PC-9 (cell line): ENCODE measurements around the gene PITPNM3. TPM values are rescaled to one million over a fixed set of nuclear protein-coding genes. Genes with fewer than 3 reads are reported as not detected.

Experiments
- BruUV-seq: library from RNA; stranded (reverse); fragments of 400-500 nt; replicated peaks from 2 replicates; lab custom pipeline; 2021; lab: Mats Ljungman, UMichigan
- CTCF ChIA-PET: fragments of 300-600 bp; sonication (Branson Sonifier 250); formaldehyde crosslinking; loops from one replicate; lab custom pipeline; 2022; ENCODE audit warnings: antibody characterized with exemption; lab: Charles Lee
- POLR2A ChIA-PET: fragments of 300-600 bp; sonication (Branson Sonifier 250); formaldehyde crosslinking; loops from one replicate; lab custom pipeline; 2022; ENCODE audit warnings: antibody characterized with exemption; ENCODE audit not compliant: unreplicated experiment; lab: Charles Lee
- DNase-seq, 2 experiments: peaks; one replicate each; pipeline versions ENCODE4 v3.0.0 to v3.0.0-alpha.2; 2015 to 2022; ENCODE audit warnings: mixed read lengths in 1 of 2
- H2AFZ ChIP-seq: fragments of 200-600 bp; sonication (generic); 2 replicates; pipeline ENCODE4 v1.8.1; 2017; ENCODE audit warnings: antibody characterized with exemption
- H3F3A ChIP-seq: fragments of 200-600 bp; sonication (generic); 2 replicates; pipeline ENCODE4 v1.8.1; 2017; ENCODE audit warnings: antibody characterized with exemption, mild to moderate bottlenecking, low read depth; ENCODE audit not compliant: insufficient read depth
- H3K27ac ChIP-seq: fragments of 200-600 bp; sonication (generic); 2 replicates; pipeline ENCODE4 v1.6.1; 2016; ENCODE audit warnings: mixed run types
- H3K27me3 ChIP-seq: fragments of 200-600 bp; sonication (generic); 2 replicates; pipeline ENCODE4 v1.6.1; 2016; ENCODE audit warnings: low read depth, mixed run types; ENCODE audit not compliant: insufficient read depth
- H3K36me3 ChIP-seq: fragments of 200-600 bp; sonication (generic); 2 replicates; pipeline ENCODE4 v1.6.1; 2016; ENCODE audit warnings: low read depth, mixed run types
- H3K4me1 ChIP-seq: fragments of 200-600 bp; sonication (generic); replicated peaks from 2 replicates; pipeline ENCODE4 v1.6.1; 2016; ENCODE audit warnings: mixed run types; ENCODE audit not compliant: insufficient read depth
- H3K4me2 ChIP-seq: fragments of 200-600 bp; sonication (generic); 2 replicates; pipeline ENCODE4 v1.6.1; 2017; ENCODE audit warnings: mixed run types
- H3K4me3 ChIP-seq: fragments of 200-600 bp; sonication (generic); 2 replicates; pipeline ENCODE4 v1.6.1; 2016; ENCODE audit warnings: mixed run types
- H3K79me2 ChIP-seq: fragments of 200-600 bp; sonication (generic); 2 replicates; pipeline ENCODE4 v1.6.1; 2017; ENCODE audit warnings: low read depth, mixed run types
- H3K9me2 ChIP-seq: fragments of 200-600 bp; sonication (generic); 2 replicates; pipeline ENCODE4 v1.8.1; 2017; ENCODE audit warnings: mild to moderate bottlenecking; ENCODE audit not compliant: insufficient read depth
- H3K9me3 ChIP-seq: fragments of 200-600 bp; sonication (generic); 2 replicates; pipeline ENCODE4 v1.8.1; 2016; ENCODE audit warnings: low read depth; ENCODE audit not compliant: insufficient read depth
- H4K20me1 ChIP-seq: fragments of 200-600 bp; sonication (generic); 2 replicates; pipeline ENCODE4 v1.8.1; 2017; ENCODE audit not compliant: insufficient read depth
- EZH2 ChIP-seq: fragments of 200-600 bp; sonication (generic); IDR thresholded peaks from 2 replicates; pipeline ENCODE4 v1.8.0; 2017; ENCODE audit warnings: antibody characterized with exemption, low read depth
- intact Hi-C: fragments of 100-400 bp; cut with micrococcal nuclease; formaldehyde crosslinking; loops from one replicate; pipeline ENCODE4 v1.10.0; 2022; ENCODE audit not compliant: unreplicated experiment
- total RNA-seq: library from RNA; stranded (reverse); gene quantifications from 2 replicates; pipeline ENCODE4 v1.2.3, GENCODE V29; 2021
- TF ChIP-seq, protein P1 (sequence below): fragments of 200-600 bp; sonication (generic); conservative IDR thresholded peaks from 2 replicates; pipeline ENCODE4 v1.6.1; 2017; ENCODE audit warnings: mixed run types, antibody characterized with exemption, mild to moderate bottlenecking, moderate library complexity

The PITPNM3 gene
- total RNA-seq, 1 experiment from 2014 or later = 16.9 TPM

GRCh38 chr17:6470146-6470718 lies 86.1 kb downstream of the PITPNM3 start:
- ChIA-PET POLR2A (no interaction called here), CTCF (no interaction called here)
- Histone ChIP-seq H4K20me1 (no peaks in the 10 kb centered on the region), H2AFZ (no peak overlapping the region), H3K79me2 (no peaks in the 10 kb centered on the region), H3K4me1 (peaks cover 22% of the 10 kb centered on the region), H3K9me3 (no peaks in the 10 kb centered on the region), H3K9me2 (no peaks in the 10 kb centered on the region), H3K36me3 (no peaks in the 10 kb centered on the region), H3K4me3 (no peak overlapping the region), H3K27me3 (no peaks in the 10 kb centered on the region), H3K4me2 (no peak overlapping the region), H3K27ac (no peak overlapping the region), H3F3A (peaks cover 10% of the 10 kb centered on the region)
- TF ChIP-seq, protein P1, sequence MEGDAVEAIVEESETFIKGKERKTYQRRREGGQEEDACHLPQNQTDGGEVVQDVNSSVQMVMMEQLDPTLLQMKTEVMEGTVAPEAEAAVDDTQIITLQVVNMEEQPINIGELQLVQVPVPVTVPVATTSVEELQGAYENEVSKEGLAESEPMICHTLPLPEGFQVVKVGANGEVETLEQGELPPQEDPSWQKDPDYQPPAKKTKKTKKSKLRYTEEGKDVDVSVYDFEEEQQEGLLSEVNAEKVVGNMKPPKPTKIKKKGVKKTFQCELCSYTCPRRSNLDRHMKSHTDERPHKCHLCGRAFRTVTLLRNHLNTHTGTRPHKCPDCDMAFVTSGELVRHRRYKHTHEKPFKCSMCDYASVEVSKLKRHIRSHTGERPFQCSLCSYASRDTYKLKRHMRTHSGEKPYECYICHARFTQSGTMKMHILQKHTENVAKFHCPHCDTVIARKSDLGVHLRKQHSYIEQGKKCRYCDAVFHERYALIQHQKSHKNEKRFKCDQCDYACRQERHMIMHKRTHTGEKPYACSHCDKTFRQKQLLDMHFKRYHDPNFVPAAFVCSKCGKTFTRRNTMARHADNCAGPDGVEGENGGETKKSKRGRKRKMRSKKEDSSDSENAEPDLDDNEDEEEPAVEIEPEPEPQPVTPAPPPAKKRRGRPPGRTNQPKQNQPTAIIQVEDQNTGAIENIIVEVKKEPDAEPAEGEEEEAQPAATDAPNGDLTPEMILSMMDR = no peak
- no peak for TF ChIP-seq EZH2
- BruUV-seq = no TSS peak
- DNase-seq = no peak
- intact Hi-C loops = loop anchor here (5.0 kb wide), 1 partner anchor 52 kb away; no protein-coding TSS in a partner anchor

DNA sequence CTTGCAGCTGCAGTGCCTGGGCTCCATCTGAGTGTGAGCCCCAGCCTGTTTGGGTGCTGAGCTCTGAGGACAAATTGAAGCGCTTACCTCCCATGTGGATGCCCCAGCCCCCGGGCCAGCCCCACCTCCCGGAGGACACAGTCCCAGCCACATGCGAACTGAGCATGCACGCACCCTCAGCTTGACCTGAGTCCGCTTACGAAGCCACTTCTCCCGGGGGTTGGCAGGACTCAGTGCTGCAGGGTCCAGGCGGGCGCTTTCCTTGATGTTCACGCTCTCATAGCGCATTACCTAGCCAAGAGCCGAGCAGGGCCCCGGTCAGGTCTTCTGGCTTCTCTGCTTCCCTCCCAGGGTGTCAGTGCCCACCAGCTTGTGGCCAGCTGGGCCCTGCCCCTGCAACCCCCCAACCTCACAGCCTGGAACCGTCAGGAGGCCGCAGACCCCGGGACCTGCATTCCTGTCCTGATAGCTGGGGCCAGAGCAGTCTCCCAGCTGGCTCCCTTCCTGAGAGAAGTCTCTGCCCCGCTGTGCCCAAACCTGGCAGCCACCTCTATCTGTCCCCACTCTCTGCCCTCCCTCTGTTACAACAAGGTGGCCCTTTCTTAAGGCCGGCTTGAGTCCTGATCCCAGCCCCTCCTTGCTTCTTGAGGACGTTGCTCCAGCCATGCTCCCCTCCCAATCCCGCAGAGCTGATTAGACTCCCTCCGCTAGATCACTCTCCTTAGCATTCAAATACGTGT lies 88.1 kb downstream of the PITPNM3 start:
- H4K20me1 ChIP-seq = no peaks in the 10 kb centered on the region
- TF ChIP-seq, protein P1 = no peak
- no peak for TF ChIP-seq EZH2
- BruUV-seq = no TSS peak
- peaks cover 22% of the 10 kb centered on the region for H3K4me1 ChIP-seq
- H3K4me3 ChIP-seq = no peak overlapping the region
- intact Hi-C loops = no loop called here
- no peak overlapping the region for H3K4me2 ChIP-seq
- no peaks in the 10 kb centered on the region for H3K9me3 ChIP-seq
- H3K27ac ChIP-seq = no peak overlapping the region
- no peaks in the 10 kb centered on the region for H3K9me2 ChIP-seq
- peaks cover 10% of the 10 kb centered on the region for H3F3A ChIP-seq
- no peak overlapping the region for H2AFZ ChIP-seq
- DNase-seq = no peak
- ChIA-PET CTCF (no interaction called here), POLR2A (interaction anchor here (0.6 kb wide), 1 partner anchor 25 kb away, joined by 3 read pairs; no protein-coding TSS in a partner anchor)
- no peaks in the 10 kb centered on the region for H3K36me3 ChIP-seq
- H3K27me3 ChIP-seq = no peaks in the 10 kb centered on the region
- H3K79me2 ChIP-seq = no peaks in the 10 kb centered on the region

DNA sequence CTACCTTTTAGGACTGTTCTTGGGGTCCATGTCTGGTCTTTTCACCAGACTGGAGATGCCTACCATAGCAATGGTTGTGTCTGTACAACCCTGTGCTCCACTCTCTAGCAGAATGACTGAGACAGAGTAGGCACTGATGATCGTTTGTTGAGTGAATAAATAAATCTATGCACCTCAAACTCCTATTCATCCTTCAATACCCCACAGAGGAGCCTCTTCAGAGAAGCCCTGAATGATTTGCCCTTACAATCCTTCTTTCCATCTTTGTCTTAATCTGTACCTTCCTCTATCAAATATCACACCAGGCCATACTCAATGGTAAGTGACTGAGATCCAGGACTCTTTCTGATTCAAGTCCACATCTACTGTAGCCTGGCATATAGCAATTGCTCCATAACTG lies 88.8 kb downstream of the PITPNM3 start:
- no peaks in the 10 kb centered on the region for H3K27me3 ChIP-seq
- no peak for DNase-seq
- peaks cover 10% of the 10 kb centered on the region for H3F3A ChIP-seq
- TF ChIP-seq EZH2 = no peak
- TF ChIP-seq, protein P1 = no peak
- no peaks in the 10 kb centered on the region for H3K9me3 ChIP-seq
- intact Hi-C loops = no loop called here
- H3K4me1 ChIP-seq = peaks cover 16% of the 10 kb centered on the region
- H3K36me3 ChIP-seq = no peaks in the 10 kb centered on the region
- ChIA-PET CTCF (no interaction called here), POLR2A (interaction anchor here (0.6 kb wide), 1 partner anchor 25 kb away, joined by 3 read pairs; no protein-coding TSS in a partner anchor)
- H3K27ac ChIP-seq = no peak overlapping the region
- no peak overlapping the region for H3K4me3 ChIP-seq
- no peak overlapping the region for H2AFZ ChIP-seq
- no TSS peak for BruUV-seq
- H3K9me2 ChIP-seq = no peaks in the 10 kb centered on the region
- H3K4me2 ChIP-seq = no peak overlapping the region
- H3K79me2 ChIP-seq = no peaks in the 10 kb centered on the region
- H4K20me1 ChIP-seq = no peaks in the 10 kb centered on the region
